Measurements from ENCODE around the gene MACO1. TPM values are rescaled to one million over a fixed set of nuclear protein-coding genes. Genes with fewer than 3 reads are reported as not detected.

Gene MACO1
- total and polyA plus RNA-seq, 9 of the 15 experiments (the other 6 are each of a cell fraction or from before 2014, with no cell fraction given), result 4.6 to 28.4 (median 21.7) TPM

DNA sequence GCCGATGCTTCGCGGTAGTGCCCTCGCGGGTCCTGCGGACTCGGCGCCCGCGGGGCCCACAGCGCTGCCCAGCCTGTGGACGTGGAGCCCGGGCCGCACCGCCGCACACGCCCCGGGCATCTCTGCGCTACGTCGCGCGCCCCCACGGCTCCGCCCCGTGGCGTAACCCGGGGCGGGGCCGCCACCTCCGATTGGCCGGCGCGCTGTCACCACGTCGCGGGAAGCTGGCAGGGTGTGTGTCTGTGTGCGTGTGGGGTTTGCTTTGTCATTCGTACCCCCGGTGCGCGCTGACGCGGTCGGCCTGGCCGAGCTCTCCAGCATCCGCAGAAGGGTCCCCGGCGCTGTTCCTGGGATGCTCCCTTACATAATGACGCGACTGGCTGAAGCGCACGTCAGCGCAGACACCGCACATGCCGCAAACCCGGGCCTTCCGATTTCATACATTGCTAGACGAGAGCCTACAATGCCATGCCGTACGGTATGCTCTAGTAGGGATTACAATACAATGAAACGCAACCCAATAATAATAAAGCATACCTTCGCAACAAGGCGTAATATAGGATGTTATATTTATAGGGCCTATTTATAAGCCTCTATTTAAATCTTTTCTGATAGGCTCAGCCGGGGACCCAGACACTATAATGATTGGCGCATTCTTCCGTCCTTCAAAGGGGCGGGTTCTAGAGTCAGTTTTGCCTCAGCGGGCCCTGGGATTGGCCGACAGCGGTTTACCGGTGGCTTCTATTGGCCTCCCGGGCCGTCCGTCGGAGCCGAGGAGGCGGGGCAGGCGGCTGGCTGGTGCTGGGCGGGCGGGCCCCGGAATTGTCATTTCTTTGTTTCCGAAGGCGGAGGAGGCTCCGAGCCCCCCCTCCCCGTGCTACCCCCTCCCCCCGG is at the start of gene MACO1 (continued):
- TF ChIP-seq, protein P1, sequence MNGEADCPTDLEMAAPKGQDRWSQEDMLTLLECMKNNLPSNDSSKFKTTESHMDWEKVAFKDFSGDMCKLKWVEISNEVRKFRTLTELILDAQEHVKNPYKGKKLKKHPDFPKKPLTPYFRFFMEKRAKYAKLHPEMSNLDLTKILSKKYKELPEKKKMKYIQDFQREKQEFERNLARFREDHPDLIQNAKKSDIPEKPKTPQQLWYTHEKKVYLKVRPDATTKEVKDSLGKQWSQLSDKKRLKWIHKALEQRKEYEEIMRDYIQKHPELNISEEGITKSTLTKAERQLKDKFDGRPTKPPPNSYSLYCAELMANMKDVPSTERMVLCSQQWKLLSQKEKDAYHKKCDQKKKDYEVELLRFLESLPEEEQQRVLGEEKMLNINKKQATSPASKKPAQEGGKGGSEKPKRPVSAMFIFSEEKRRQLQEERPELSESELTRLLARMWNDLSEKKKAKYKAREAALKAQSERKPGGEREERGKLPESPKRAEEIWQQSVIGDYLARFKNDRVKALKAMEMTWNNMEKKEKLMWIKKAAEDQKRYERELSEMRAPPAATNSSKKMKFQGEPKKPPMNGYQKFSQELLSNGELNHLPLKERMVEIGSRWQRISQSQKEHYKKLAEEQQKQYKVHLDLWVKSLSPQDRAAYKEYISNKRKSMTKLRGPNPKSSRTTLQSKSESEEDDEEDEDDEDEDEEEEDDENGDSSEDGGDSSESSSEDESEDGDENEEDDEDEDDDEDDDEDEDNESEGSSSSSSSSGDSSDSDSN (IDR thresholded peaks at IDR 0.05; ENCODE audit: borderline replicate concordance in 1 of 2, low read depth in 2 of 2, low read length in 2 of 2), result no peak
- TF ChIP-seq, protein P2, sequence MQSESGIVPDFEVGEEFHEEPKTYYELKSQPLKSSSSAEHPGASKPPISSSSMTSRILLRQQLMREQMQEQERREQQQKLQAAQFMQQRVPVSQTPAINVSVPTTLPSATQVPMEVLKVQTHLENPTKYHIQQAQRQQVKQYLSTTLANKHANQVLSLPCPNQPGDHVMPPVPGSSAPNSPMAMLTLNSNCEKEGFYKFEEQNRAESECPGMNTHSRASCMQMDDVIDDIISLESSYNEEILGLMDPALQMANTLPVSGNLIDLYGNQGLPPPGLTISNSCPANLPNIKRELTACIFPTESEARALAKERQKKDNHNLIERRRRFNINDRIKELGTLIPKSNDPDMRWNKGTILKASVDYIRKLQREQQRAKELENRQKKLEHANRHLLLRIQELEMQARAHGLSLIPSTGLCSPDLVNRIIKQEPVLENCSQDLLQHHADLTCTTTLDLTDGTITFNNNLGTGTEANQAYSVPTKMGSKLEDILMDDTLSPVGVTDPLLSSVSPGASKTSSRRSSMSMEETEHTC (IDR thresholded peaks at IDR 0.05), result no peak
- TF ChIP-seq, protein P3, sequence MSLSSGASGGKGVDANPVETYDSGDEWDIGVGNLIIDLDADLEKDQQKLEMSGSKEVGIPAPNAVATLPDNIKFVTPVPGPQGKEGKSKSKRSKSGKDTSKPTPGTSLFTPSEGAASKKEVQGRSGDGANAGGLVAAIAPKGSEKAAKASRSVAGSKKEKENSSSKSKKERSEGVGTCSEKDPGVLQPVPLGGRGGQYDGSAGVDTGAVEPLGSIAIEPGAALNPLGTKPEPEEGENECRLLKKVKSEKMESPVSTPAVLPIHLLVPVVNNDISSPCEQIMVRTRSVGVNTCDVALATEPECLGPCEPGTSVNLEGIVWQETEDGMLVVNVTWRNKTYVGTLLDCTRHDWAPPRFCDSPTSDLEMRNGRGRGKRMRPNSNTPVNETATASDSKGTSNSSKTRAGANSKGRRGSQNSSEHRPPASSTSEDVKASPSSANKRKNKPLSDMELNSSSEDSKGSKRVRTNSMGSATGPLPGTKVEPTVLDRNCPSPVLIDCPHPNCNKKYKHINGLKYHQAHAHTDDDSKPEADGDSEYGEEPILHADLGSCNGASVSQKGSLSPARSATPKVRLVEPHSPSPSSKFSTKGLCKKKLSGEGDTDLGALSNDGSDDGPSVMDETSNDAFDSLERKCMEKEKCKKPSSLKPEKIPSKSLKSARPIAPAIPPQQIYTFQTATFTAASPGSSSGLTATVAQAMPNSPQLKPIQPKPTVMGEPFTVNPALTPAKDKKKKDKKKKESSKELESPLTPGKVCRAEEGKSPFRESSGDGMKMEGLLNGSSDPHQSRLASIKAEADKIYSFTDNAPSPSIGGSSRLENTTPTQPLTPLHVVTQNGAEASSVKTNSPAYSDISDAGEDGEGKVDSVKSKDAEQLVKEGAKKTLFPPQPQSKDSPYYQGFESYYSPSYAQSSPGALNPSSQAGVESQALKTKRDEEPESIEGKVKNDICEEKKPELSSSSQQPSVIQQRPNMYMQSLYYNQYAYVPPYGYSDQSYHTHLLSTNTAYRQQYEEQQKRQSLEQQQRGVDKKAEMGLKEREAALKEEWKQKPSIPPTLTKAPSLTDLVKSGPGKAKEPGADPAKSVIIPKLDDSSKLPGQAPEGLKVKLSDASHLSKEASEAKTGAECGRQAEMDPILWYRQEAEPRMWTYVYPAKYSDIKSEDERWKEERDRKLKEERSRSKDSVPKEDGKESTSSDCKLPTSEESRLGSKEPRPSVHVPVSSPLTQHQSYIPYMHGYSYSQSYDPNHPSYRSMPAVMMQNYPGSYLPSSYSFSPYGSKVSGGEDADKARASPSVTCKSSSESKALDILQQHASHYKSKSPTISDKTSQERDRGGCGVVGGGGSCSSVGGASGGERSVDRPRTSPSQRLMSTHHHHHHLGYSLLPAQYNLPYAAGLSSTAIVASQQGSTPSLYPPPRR (CRISPR knock-in tag; IDR thresholded peaks at IDR 0.05; ENCODE audit: borderline replicate concordance), result no peak
- TF ChIP-seq RBM25 (IDR thresholded peaks at IDR 0.05; ENCODE audit: low read depth, low read length, severe bottlenecking) (peak; percentile 97), OTX1 (CRISPR knock-in tag; IDR thresholded peaks at IDR 0.05) (no peak), RBM39 (optimal IDR thresholded peaks at IDR 0.05; ENCODE audit: low read depth, low read length) (no peak), PTBP1 (IDR thresholded peaks at IDR 0.05; ENCODE audit: low read depth, low read length) (no peak), GATAD2B (IDR thresholded peaks at IDR 0.05; ENCODE audit: borderline replicate concordance) (peak; percentile 98), ZZZ3 (IDR thresholded peaks at IDR 0.05) (no peak; the same call in 1 of the 2 replicates)
- TF ChIP-seq, protein P4, sequence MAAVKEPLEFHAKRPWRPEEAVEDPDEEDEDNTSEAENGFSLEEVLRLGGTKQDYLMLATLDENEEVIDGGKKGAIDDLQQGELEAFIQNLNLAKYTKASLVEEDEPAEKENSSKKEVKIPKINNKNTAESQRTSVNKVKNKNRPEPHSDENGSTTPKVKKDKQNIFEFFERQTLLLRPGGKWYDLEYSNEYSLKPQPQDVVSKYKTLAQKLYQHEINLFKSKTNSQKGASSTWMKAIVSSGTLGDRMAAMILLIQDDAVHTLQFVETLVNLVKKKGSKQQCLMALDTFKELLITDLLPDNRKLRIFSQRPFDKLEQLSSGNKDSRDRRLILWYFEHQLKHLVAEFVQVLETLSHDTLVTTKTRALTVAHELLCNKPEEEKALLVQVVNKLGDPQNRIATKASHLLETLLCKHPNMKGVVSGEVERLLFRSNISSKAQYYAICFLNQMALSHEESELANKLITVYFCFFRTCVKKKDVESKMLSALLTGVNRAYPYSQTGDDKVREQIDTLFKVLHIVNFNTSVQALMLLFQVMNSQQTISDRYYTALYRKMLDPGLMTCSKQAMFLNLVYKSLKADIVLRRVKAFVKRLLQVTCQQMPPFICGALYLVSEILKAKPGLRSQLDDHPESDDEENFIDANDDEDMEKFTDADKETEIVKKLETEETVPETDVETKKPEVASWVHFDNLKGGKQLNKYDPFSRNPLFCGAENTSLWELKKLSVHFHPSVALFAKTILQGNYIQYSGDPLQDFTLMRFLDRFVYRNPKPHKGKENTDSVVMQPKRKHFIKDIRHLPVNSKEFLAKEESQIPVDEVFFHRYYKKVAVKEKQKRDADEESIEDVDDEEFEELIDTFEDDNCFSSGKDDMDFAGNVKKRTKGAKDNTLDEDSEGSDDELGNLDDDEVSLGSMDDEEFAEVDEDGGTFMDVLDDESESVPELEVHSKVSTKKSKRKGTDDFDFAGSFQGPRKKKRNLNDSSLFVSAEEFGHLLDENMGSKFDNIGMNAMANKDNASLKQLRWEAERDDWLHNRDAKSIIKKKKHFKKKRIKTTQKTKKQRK (IDR thresholded peaks at IDR 0.05; ENCODE audit: borderline replicate concordance, low read depth, low read length), result peak; percentile 96
- TF ChIP-seq, protein P5, sequence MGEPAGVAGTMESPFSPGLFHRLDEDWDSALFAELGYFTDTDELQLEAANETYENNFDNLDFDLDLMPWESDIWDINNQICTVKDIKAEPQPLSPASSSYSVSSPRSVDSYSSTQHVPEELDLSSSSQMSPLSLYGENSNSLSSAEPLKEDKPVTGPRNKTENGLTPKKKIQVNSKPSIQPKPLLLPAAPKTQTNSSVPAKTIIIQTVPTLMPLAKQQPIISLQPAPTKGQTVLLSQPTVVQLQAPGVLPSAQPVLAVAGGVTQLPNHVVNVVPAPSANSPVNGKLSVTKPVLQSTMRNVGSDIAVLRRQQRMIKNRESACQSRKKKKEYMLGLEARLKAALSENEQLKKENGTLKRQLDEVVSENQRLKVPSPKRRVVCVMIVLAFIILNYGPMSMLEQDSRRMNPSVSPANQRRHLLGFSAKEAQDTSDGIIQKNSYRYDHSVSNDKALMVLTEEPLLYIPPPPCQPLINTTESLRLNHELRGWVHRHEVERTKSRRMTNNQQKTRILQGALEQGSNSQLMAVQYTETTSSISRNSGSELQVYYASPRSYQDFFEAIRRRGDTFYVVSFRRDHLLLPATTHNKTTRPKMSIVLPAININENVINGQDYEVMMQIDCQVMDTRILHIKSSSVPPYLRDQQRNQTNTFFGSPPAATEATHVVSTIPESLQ (CRISPR knock-in tag; IDR thresholded peaks at IDR 0.05), result 0 out of 2 replicates have a peak, but pooled peaks have one; percentile 88

Measured in K562 (cell line).